ENCODE results near the gene CCDC28A. TPM values are rescaled to one million over a fixed set of nuclear protein-coding genes. Genes with fewer than 3 reads are reported as not detected.
A peak's percentile ranks its signal among the peaks of the same experiment; 100 is the strongest.

The CCDC28A gene
- total and polyA plus RNA-seq, 2 of the 4 experiments (the other 2 are of a cell fraction), result 6.8 to 8.0 TPM

GRCh38 chr6:138773177-138774091 is at the start of gene CCDC28A (continued):
- TF ChIP-seq RFX5 (IDR thresholded peaks at IDR 0.05; ENCODE audit: low read depth, low read length) (no peak), CEBPB (IDR thresholded peaks at IDR 0.05; ENCODE audit: low read depth, low read length) (peak; percentile 61)

- DNase-seq (no peak), ATAC-seq (ENCODE audit: low read depth) (no peak)
- Histone ChIP-seq H3K27me3 (ENCODE audit: control insufficient read depth, insufficient read depth, low read length) (no peaks in the 10 kb centered on the region), H3K36me3 (ENCODE audit: control insufficient read depth, insufficient read depth, low read length) (no peaks in the 10 kb centered on the region), H4K91ac (ENCODE audit: insufficient read depth, low read depth, low read length) (no peak overlapping the region), H3K27ac (ENCODE audit: insufficient read depth, low read length) (no peak overlapping the region), H2BK120ac (ENCODE audit: low read depth, low read length) (no peak overlapping the region), H2BK15ac (ENCODE audit: low read depth, low read length) (no peak overlapping the region), H4K20me1 (ENCODE audit: insufficient read depth, low read length) (no peaks in the 10 kb centered on the region), H3K4me3 (ENCODE audit: insufficient read depth, low read depth, low read length) (no peak overlapping the region), H2AFZ (replicated peaks; ENCODE audit: low read length, poor library complexity) (no peak overlapping the region), H2BK20ac (ENCODE audit: low read depth, low read length) (no peak overlapping the region), H3K56ac (ENCODE audit: extremely low read depth, insufficient read depth, low read length) (no peak overlapping the region), H3K79me1 (ENCODE audit: low read depth in 1 of 2, low read length in 2 of 2) (no peaks in the 10 kb centered on the region), H3K9ac (ENCODE audit: low read depth, low read length) (no peak overlapping the region), H2AK9ac (replicated peaks; ENCODE audit: low read depth, low read length, poor library complexity) (no peak overlapping the region), H3K23ac (ENCODE audit: low read depth, low read length) (no peak overlapping the region), H3K14ac (replicated peaks; ENCODE audit: low read depth, low read length) (no peak overlapping the region), H3K9me3 (ENCODE audit: control insufficient read depth, insufficient read depth, low read length) (no peaks in the 10 kb centered on the region), H3K4me2 (ENCODE audit: low read depth, low read length) (no peak overlapping the region), H3K18ac (ENCODE audit: low read depth, low read length) (no peak overlapping the region), H3K9me1 (ENCODE audit: insufficient read depth, low read length) (no peaks in the 10 kb centered on the region), H2BK5ac (ENCODE audit: low read depth, low read length, poor library complexity, severe bottlenecking) (no peak overlapping the region), H2AK5ac (ENCODE audit: low read depth, low read length) (no peak overlapping the region), H3K4me1 (ENCODE audit: control insufficient read depth, insufficient read depth, low read length) (peaks cover 10% of the 10 kb centered on the region), H4K5ac (ENCODE audit: low read depth, low read length) (no peak overlapping the region), H3K4ac (ENCODE audit: low read depth, low read length) (no peak overlapping the region), H4K8ac (ENCODE audit: low read depth in 2 of 2, low read length in 2 of 2) (no peak overlapping the region)
- WGBS, 2 experiments (ENCODE audit: extremely low coverage in 2 of 2, insufficient read length in 1 of 2), result 60% methylated on average over 1 of the region's 3 CpGs; no CpG with 5 or more reads in 1 of the 2 experiments
- CTCF ChIA-PET, result no interaction called here
- intact Hi-C loops (cut with micrococcal nuclease) (no loop called here), dilution Hi-C loops (cut with HindIII; ENCODE audit: low sequenced_read_pairs, unreplicated experiment) (no loop called here), in situ Hi-C loops (cut with MboI; ENCODE audit: low sequenced_read_pairs) (no loop called here)
- BruUV-seq (replicated peaks), result no TSS peak
- POLR2A ChIA-PET (ENCODE audit: unreplicated experiment), result no interaction called here
- TF ChIP-seq MXI1 (IDR thresholded peaks at IDR 0.05; ENCODE audit: borderline replicate concordance, low read depth, low read length), result no peak
- TF ChIP-seq CHD1 (IDR thresholded peaks at IDR 0.05; ENCODE audit: low read depth, low read length), result no peak
- no peak for TF ChIP-seq RCOR1 (IDR thresholded peaks at IDR 0.05; ENCODE audit: insufficient replicate concordance, low read length)
- TF ChIP-seq SMC3 (IDR thresholded peaks at IDR 0.05; ENCODE audit: low read depth, low read length), result no peak
- no peak for TF ChIP-seq RAD21 (IDR thresholded peaks at IDR 0.05; ENCODE audit: low read length)
- TF ChIP-seq MAFK (IDR thresholded peaks at IDR 0.05; ENCODE audit: low read depth, low read length), result no peak
- no peak for TF ChIP-seq MAZ (IDR thresholded peaks at IDR 0.05; ENCODE audit: borderline replicate concordance, low read depth, low read length)
- no peak for TF ChIP-seq USF2 (IDR thresholded peaks at IDR 0.05; ENCODE audit: low read depth, low read length)
- no peak for TF ChIP-seq NFE2L2 (IDR thresholded peaks at IDR 0.05; ENCODE audit: low read depth, low read length)
- TF ChIP-seq POLR2A (IDR thresholded peaks at IDR 0.05; ENCODE audit: low read depth, low read length), result no peak
- TF ChIP-seq BHLHE40 (IDR thresholded peaks at IDR 0.05; ENCODE audit: low read depth, low read length), result no peak
- no peak for TF ChIP-seq FOS (IDR thresholded peaks at IDR 0.05; ENCODE audit: low read depth, low read length)
- TF ChIP-seq RFX5 (IDR thresholded peaks at IDR 0.05; ENCODE audit: low read depth, low read length), result no peak
- TF ChIP-seq CTCF (conservative IDR thresholded peaks at IDR 0.05; ENCODE audit: low read depth, low read length), result no peak
Measured at GRCh38 chr6:138724015-138724414, 49.6 kb upstream of the CCDC28A start.
